ENCODE data around the gene RBMS3. TPM values are rescaled to one million over a fixed set of nuclear protein-coding genes. Genes with fewer than 3 reads are reported as not detected.

RBMS3 gene
- total RNA-seq, 6 donors from 2014 or later: 39.8 to 102 (median 57.2) TPM

- DNase-seq (no peak), ATAC-seq (ENCODE audit: low FRiP score in 2 of 2) (no peak)
- Histone ChIP-seq H3K4me3 (no peak overlapping the region), H3K4me1 (peaks cover 0 to 6% (median 0%) of the 10 kb centered on the region in 4 donors), H3K9me3 (no peaks in the 10 kb centered on the region), H3K36me3 (no peaks in the 10 kb centered on the region), H3K27ac (no peak overlapping the region), H3K27me3 (no peaks in the 10 kb centered on the region)
- WGBS, 2 donors: 69 to 70% methylated on average over 1 of the region's 1 CpG
- TF ChIP-seq EP300 (IDR thresholded peaks at IDR 0.05): no peak
- TF ChIP-seq POLR2AphosphoS5 (IDR thresholded peaks at IDR 0.05): no peak
- TF ChIP-seq POLR2A (IDR thresholded peaks at IDR 0.05): no peak
- no peak for TF ChIP-seq CTCF (IDR thresholded peaks at IDR 0.05)
These were observed 313.4 kb downstream of the RBMS3 start for GRCh38 chr3:29594261-29594660.

GRCh38 chr3:29597376-29598008 lies 316.6 kb downstream of the RBMS3 start:
- TF ChIP-seq CTCF (IDR thresholded peaks at IDR 0.05) (no peak), POLR2AphosphoS5 (IDR thresholded peaks at IDR 0.05) (no peak), POLR2A (IDR thresholded peaks at IDR 0.05) (no peak), EP300 (IDR thresholded peaks at IDR 0.05) (no peak)
- DNase-seq: no peak
- no peak for ATAC-seq (ENCODE audit: low FRiP score in 2 of 2)
- H3K36me3 ChIP-seq: no peaks in the 10 kb centered on the region
- H3K9me3 ChIP-seq: no peaks in the 10 kb centered on the region
- H3K27me3 ChIP-seq: no peaks in the 10 kb centered on the region
- no peak overlapping the region for H3K4me3 ChIP-seq
- H3K27ac ChIP-seq: peak overlapping the region in 1 of 4 donors; percentile 17
- WGBS, 2 donors: 55 to 63% methylated on average over 3 of the region's 3 CpGs
- peaks cover 0 to 5% (median 0%) of the 10 kb centered on the region in 4 donors for H3K4me1 ChIP-seq

- ATAC-seq (ENCODE audit: low FRiP score in 2 of 2) (no peak), DNase-seq (no peak)
- Histone ChIP-seq H3K4me1 (peaks cover 0 to 13% (median 1%) of the 10 kb centered on the region in 4 donors), H3K4me3 (no peak overlapping the region), H3K36me3 (no peaks in the 10 kb centered on the region), H3K27ac (peak overlapping the region in 1 of 4 donors; percentile 30), H3K27me3 (no peaks in the 10 kb centered on the region), H3K9me3 (no peaks in the 10 kb centered on the region)
- WGBS, 2 donors: 46 to 54% methylated on average over 4 of the region's 4 CpGs
- TF ChIP-seq EP300 (IDR thresholded peaks at IDR 0.05) (peak in 1 of 4 donors; percentile 22), POLR2AphosphoS5 (IDR thresholded peaks at IDR 0.05) (no peak)
These were observed 321.2 kb downstream of the RBMS3 start for GRCh38 chr3:29601861-29602585.

- Histone ChIP-seq H3K4me1 (peaks cover 0 to 10% (median 1%) of the 10 kb centered on the region in 4 donors), H3K36me3 (no peaks in the 10 kb centered on the region), H3K9me3 (no peaks in the 10 kb centered on the region), H3K4me3 (no peak overlapping the region), H3K27me3 (no peaks in the 10 kb centered on the region), H3K27ac (no peak overlapping the region)
- ATAC-seq (ENCODE audit: low FRiP score in 2 of 2): no peak
- WGBS, 2 donors: 80 to 81% methylated on average over 2 of the region's 2 CpGs
- no peak for DNase-seq
- TF ChIP-seq EP300 (IDR thresholded peaks at IDR 0.05) (no peak), POLR2AphosphoS5 (IDR thresholded peaks at IDR 0.05) (no peak), POLR2A (IDR thresholded peaks at IDR 0.05) (no peak), CTCF (IDR thresholded peaks at IDR 0.05) (no peak)
These were observed 325.0 kb downstream of the RBMS3 start for GRCh38 chr3:29605845-29606244.

GRCh38 chr3:29606416-29606815 lies 325.5 kb downstream of the RBMS3 start:
- H3K4me3 ChIP-seq: no peak overlapping the region
- H3K36me3 ChIP-seq: no peaks in the 10 kb centered on the region
- no peak overlapping the region for H3K27ac ChIP-seq
- no peak for ATAC-seq (ENCODE audit: low FRiP score in 2 of 2)
- no peaks in the 10 kb centered on the region for H3K9me3 ChIP-seq
- H3K4me1 ChIP-seq: peaks cover 0 to 10% (median 1%) of the 10 kb centered on the region in 4 donors
- H3K27me3 ChIP-seq: no peaks in the 10 kb centered on the region
- TF ChIP-seq EP300 (IDR thresholded peaks at IDR 0.05) (no peak), CTCF (IDR thresholded peaks at IDR 0.05) (no peak), POLR2A (IDR thresholded peaks at IDR 0.05) (no peak), POLR2AphosphoS5 (IDR thresholded peaks at IDR 0.05) (no peak)
- DNase-seq: no peak

Measured in upper lobe of left lung (tissue), 6 donors.